Pancreas (tissue), 10 donors: ENCODE results near the gene CRYBA4. TPM values are rescaled to one million over a fixed set of nuclear protein-coding genes. Genes with fewer than 3 reads are reported as not detected.

Experiments used
- ATAC-seq, 4 donors: fragments of 200-7000 bp; cut with Tn5 transposase; one replicate each; pipeline versions ENCODE4 v1.8.0 to v1.9.1; 2020; ENCODE audit warnings: mild to moderate bottlenecking in 4 of 4, moderate library complexity in 4 of 4
- DNase-seq, 6 donors: peaks; one replicate each; pipeline ENCODE4 v3.0.0-alpha.2; 2020
- FAIRE-seq: peaks from 2 replicates; lab custom pipeline; 2012; peaks lifted over from hg19 to GRCh38; lab: Jason Lieb, UNC
- H3K27ac ChIP-seq, 4 donors: fragments of 200-600 bp; sonication (generic); 1 replicate in 3 of 4; 2 replicates in 1 of 4; pipeline versions ENCODE4 v1.5.0 to v1.8.0; 2020
- H3K27me3 ChIP-seq, 4 donors: fragments of 200-600 bp; one replicate each; pipeline ENCODE4 v1.8.0; 2021
- H3K36me3 ChIP-seq, 3 donors: fragments of 200-600 bp; sonication (generic) in 1 of 3; one replicate each; pipeline versions ENCODE4 v1.5.0 to v1.8.0; 2020 to 2021
- H3K4me1 ChIP-seq, 3 donors: fragments of 200-600 bp; one replicate each; pipeline ENCODE4 v1.8.0; 2021
- H3K4me3 ChIP-seq, 4 donors: fragments of 200-600 bp; sonication (generic) in 2 of 4; one replicate each; pipeline versions ENCODE4 v1.5.0 to v1.8.0; 2020 to 2021
- H3K9me3 ChIP-seq, 4 donors: fragments of 200-600 bp; one replicate each; pipeline ENCODE4 v1.8.0; 2021
- CTCF ChIP-seq, 4 donors: fragments of 200-600 bp; sonication (generic) in 3 of 4; IDR thresholded peaks; one replicate each; pipeline versions ENCODE4 v1.5.0 to v1.8.0; 2021; ENCODE audit warnings: antibody characterized with exemption in 4 of 4
- WGBS, 2 donors: extraction: QIAGEN DNeasy Blood & Tissue Kit; methylation state at CpG; one replicate each; pipeline ENCODE4 v1.1.7; 2013; 5-methylcytosine and 5-hydroxymethylcytosine counted together
- intact Hi-C, 3 donors: fragments of 100-400 bp; cut with DNase I; formaldehyde crosslinking; loops; one replicate each; pipeline versions ENCODE4 v1.11.1 to v1.14.2; 2022
- polyA plus RNA-seq, 2 donors: library from polyadenylated mRNA; stranded (reverse); fragments of 200-250 nt; gene quantifications; one replicate each; pipeline ENCODE4 v1.2.3, GENCODE V29; 2013
- total RNA-seq, 6 donors: library from RNA; stranded (reverse); fragmentation: NEBNext Ultra II Directional in 4 of 6; extraction: Animal tissue kit (Norgen Biotek cat#: 25700) in 4 of 6; gene quantifications; one replicate each; pipeline versions ENCODE4 v1.2.1 to v1.2.4, GENCODE V29; 2021 to 2023
- donor health status: healthy with polysubstance abuse.
- donor health status: DM: no; HTN: no; CAD: no; lungs with moderate emphysema.
- donor health status: DM: no; HTN: no; CAD: no.
- donor health status: control.
- donor health status: control.
- donor health status: Bipolar disorder and iron deficiency.
- donor health status: DM: yes; HTN: yes; CAD: no.
- donor health status: DM: no; HTN: no; CAD: no.
- donor health status: DM: no; HTN: no; CAD: no.
- donor health status: DM: yes; HTN: yes; CAD: no.

The CRYBA4 gene
- total and polyA plus RNA-seq, 8 donors, result 0.19 TPM; not detected in 7

GRCh38 chr22:26648011-26648497 lies 26.3 kb downstream of the CRYBA4 start:
- Histone ChIP-seq H3K4me3 (no peak overlapping the region), H3K27me3 (no peaks in the 10 kb centered on the region), H3K36me3 (no peaks in the 10 kb centered on the region), H3K9me3 (no peaks in the 10 kb centered on the region), H3K4me1 (peaks cover 0 to 2% (median 0%) of the 10 kb centered on the region in 3 donors), H3K27ac (no peak overlapping the region)
- DNase-seq (no peak), ATAC-seq (no peak), FAIRE-seq (no peak)
- TF ChIP-seq CTCF (IDR thresholded peaks at IDR 0.05), result no peak
- intact Hi-C loops, result no loop called here
- WGBS, 2 donors, result 41 to 44% methylated on average over 17 of the region's 17 CpGs

GRCh38 chr22:26648528-26649388 lies 27.0 kb downstream of the CRYBA4 start:
- WGBS, 2 donors, result 69 to 81% methylated on average over 6 of the region's 6 CpGs
- FAIRE-seq (no peak), DNase-seq (no peak), ATAC-seq (no peak)
- intact Hi-C loops, result no loop called here
- Histone ChIP-seq H3K27ac (no peak overlapping the region), H3K27me3 (no peaks in the 10 kb centered on the region), H3K4me3 (no peak overlapping the region), H3K9me3 (no peaks in the 10 kb centered on the region), H3K36me3 (no peaks in the 10 kb centered on the region), H3K4me1 (peaks cover 0 to 2% (median 0%) of the 10 kb centered on the region in 3 donors)
- TF ChIP-seq CTCF (IDR thresholded peaks at IDR 0.05), result no peak

- intact Hi-C loops, result loop anchor here in 1 of 3 donors (10.0 kb wide), 1 partner anchor 166 kb away; the partner anchor contains the start of genes HPS4 and SRRD
- WGBS, 2 donors, result 63 to 70% methylated on average over 6 of the region's 6 CpGs
- Histone ChIP-seq H3K9me3 (no peaks in the 10 kb centered on the region), H3K36me3 (no peaks in the 10 kb centered on the region), H3K27me3 (no peaks in the 10 kb centered on the region), H3K4me1 (no peaks in the 10 kb centered on the region), H3K27ac (no peak overlapping the region), H3K4me3 (no peak overlapping the region)
- no peak for TF ChIP-seq CTCF (IDR thresholded peaks at IDR 0.05)
- DNase-seq, result no peak
- no peak for FAIRE-seq
- ATAC-seq, result no peak
Observed at GRCh38 chr22:26650722-26651421, 29.1 kb downstream of the CRYBA4 start.

- DNase-seq (no peak), ATAC-seq (no peak), FAIRE-seq (no peak)
- no peaks in the 10 kb centered on the region for H3K27me3 ChIP-seq
- no peaks in the 10 kb centered on the region for H3K4me1 ChIP-seq
- intact Hi-C loops, result loop anchor here in 1 of 3 donors (10.0 kb wide), 1 partner anchor 167 kb away; the partner anchor contains the start of genes HPS4 and SRRD
- H3K4me3 ChIP-seq, result no peak overlapping the region
- no peaks in the 10 kb centered on the region for H3K9me3 ChIP-seq
- no peak overlapping the region for H3K27ac ChIP-seq
- 50 to 54% methylated on average over 10 of the region's 10 CpGs for WGBS, 2 donors
- H3K36me3 ChIP-seq, result no peaks in the 10 kb centered on the region
- TF ChIP-seq CTCF (IDR thresholded peaks at IDR 0.05), result no peak
Observed at GRCh38 chr22:26651815-26652214, 30.1 kb downstream of the CRYBA4 start.
